NCI-H128 (cell line): ENCODE data around the gene TECR.
"Not testable (repeated sequence)": the region's sequence is repeated elsewhere in the genome, so short reads cannot be mapped to it uniquely, and the experiment has no call there.

Source experiments
- DNase-seq: peaks from one replicate; lab custom pipeline; 2025; ENCODE audit not compliant: unreplicated experiment; lab: John Stamatoyannopoulos, UW

Gene TECR

GRCh38 chr19:14529254-14530004 lies at the start of gene TECR:
Gene TECR, plus strand, starts transcription at chr19:14529594. Its CDS starts 103 bp downstream, at chr19:14529697.
- peak; percentile 100 for DNase-seq

- DNase-seq = no peak
Measured at GRCh38 chr19:14479975-14480699, 49.3 kb upstream of the TECR start.

GRCh38 chr19:14480700-14481079 lies 48.7 kb upstream of the TECR start:
- DNase-seq = no peak

GRCh38 chr19:14482172-14482941 lies 47.0 kb upstream of the TECR start:
- no peak for DNase-seq

GRCh38 chr19:14487370-14488125 lies 41.8 kb upstream of the TECR start:
- DNase-seq = no peak

GRCh38 chr19:14492756-14493337 lies 36.5 kb upstream of the TECR start:
- no peak for DNase-seq

- DNase-seq = no peak
Measured at GRCh38 chr19:14494411-14494810, 35.0 kb upstream of the TECR start.

GRCh38 chr19:14494910-14495671 lies 34.3 kb upstream of the TECR start:
- no peak for DNase-seq

GRCh38 chr19:14495672-14496028 lies 33.7 kb upstream of the TECR start:
- DNase-seq = no peak

- peak; percentile 97 for DNase-seq
Measured at GRCh38 chr19:14496029-14496833, 33.2 kb upstream of the TECR start, which contains the start of gene GIPC1. Gene GIPC1, minus strand, starts transcription at chr19:14496127. Its CDS starts 13,151 bp downstream, at chr19:14482976.

- no peak for DNase-seq
Measured at GRCh38 chr19:14496834-14497227, 32.6 kb upstream of the TECR start.

- DNase-seq = no peak
Measured at GRCh38 chr19:14497228-14497921, 32.0 kb upstream of the TECR start.

- DNase-seq = no peak
Measured at GRCh38 chr19:14502334-14503092, 26.9 kb upstream of the TECR start.

GRCh38 chr19:14503285-14503684 lies 26.1 kb upstream of the TECR start:
- no peak for DNase-seq

- not testable (repeated sequence) for DNase-seq
Measured at GRCh38 chr19:14504575-14504974, 24.8 kb upstream of the TECR start.

- DNase-seq = no peak
Measured at GRCh38 chr19:14505488-14506239, 23.7 kb upstream of the TECR start.
